A172 (cell line): ENCODE data around the gene NOXO1. TPM values are rescaled to one million over a fixed set of nuclear protein-coding genes. Genes with fewer than 3 reads are reported as not detected.
A peak's percentile ranks its signal among the peaks of the same experiment; 100 is the strongest.

Experiments used
- DNase-seq: peaks from one replicate; pipeline ENCODE4 v3.0.0-alpha.2; 2015; ENCODE audit warnings: low spot score
- total RNA-seq: library from RNA; depleted of rRNA; stranded (reverse); fragments of >200 nt; shearing (Covaris generic); gene quantifications from 2 replicates; pipeline ENCODE4 v1.2.3, GENCODE V29; 2014; rRNA removed

Gene NOXO1, protein sequence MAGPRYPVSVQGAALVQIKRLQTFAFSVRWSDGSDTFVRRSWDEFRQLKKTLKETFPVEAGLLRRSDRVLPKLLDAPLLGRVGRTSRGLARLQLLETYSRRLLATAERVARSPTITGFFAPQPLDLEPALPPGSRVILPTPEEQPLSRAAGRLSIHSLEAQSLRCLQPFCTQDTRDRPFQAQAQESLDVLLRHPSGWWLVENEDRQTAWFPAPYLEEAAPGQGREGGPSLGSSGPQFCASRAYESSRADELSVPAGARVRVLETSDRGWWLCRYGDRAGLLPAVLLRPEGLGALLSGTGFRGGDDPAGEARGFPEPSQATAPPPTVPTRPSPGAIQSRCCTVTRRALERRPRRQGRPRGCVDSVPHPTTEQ
- total RNA-seq: 0.19 TPM in 1 of 2 replicates, not detected in the other

- no peak for DNase-seq
Observed at GRCh38 chr16:1981398-1981836, at the start of gene NOXO1. Gene NOXO1, minus strand, starts transcription at chr16:1981469. Its CDS starts 290 bp downstream, at chr16:1981179.

DNA sequence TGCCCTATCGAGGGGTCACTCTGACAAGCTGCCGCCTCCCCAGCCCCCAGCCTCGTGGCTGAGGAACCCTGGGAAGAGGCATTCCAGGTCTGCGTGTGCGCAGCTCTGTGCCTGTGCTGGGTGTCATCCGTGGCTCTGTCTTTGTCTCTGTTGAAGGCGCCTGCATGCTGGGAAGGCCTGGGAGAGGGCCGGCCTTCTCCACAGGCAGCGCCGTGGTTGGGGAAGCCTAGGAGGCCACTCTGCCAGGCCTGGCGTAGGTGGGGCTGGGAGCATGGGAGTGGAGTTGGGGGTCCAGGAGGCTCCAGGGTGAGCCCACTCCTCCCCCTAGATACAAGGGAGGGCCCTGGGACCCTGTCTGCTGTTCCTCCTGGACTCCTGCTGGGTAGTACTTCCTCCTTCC, 48.8 kb upstream of the NOXO1 start:
- DNase-seq: no peak

DNA sequence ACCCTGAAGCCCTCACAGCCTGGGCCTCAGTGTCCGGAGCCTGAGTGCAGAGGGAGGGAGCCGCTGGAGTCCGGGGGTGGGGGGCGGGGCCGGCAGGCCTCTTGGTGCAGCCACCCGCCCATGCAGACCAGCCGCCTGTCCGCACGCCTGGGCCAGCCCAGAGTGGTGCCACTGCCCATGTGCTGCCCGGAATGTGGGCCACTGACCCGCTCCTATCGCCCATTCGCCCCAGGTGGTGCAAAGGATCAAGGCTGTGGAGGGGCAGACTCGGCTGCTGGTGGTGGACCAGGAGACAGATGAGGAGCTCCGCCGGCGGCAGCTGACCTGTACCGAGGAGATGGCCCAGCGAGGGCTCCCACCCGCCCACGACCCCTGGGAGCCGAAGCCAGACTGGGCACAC, 48.1 kb upstream of the NOXO1 start:
- no peak for DNase-seq

- DNase-seq: no peak
Observed at GRCh38 chr16:2028620-2029220, 47.5 kb upstream of the NOXO1 start.

- no peak for DNase-seq
Observed at GRCh38 chr16:2028146-2028545, 46.9 kb upstream of the NOXO1 start.

DNA sequence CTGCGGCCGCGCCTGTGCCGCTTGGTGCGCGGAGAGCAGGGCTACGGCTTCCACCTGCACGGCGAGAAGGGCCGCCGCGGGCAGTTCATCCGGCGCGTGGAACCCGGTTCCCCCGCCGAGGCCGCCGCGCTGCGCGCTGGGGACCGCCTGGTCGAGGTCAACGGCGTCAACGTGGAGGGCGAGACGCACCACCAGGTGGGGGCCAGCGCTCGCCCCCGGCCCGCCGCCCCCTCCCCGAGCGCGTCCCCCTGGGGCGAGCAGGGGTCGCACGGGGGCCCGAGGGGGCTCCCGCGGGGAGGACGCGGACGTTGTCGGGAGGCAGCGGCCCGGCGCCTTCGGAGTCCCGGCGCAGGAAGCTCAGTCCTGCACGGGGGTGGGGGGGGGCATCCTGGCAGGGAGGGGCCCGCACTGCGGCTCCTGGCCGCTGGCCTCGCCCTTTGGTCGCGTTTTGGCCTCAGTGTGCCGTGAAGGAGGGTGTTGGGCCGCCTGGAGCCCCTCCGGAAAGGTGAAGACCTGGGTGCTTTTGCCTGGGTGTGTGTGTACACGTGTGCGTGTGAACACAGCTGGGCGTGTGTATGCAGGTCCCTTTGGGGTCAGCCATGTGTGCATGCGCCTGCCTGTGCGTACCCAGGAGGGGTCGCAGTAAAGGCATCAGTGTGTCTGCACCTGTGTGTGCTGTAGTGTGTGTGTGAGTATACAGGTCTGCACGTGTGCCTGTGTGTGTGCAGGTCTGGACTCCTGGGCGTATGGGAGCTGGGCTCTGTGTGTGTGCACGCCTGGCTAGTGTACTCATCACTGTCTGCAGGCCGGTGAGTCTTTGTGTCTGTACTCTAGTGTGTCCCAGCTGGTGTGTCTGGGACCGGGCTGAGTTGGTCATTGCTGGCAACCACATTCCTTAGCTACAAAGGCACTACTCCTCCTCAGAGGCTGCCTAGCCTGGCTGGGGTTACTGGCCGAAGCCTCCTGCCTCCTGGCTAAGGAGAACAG, 46.0 kb upstream of the NOXO1 start:
- DNase-seq: no peak

GRCh38 chr16:2026461-2027023, 45.3 kb upstream of the NOXO1 start, which contains the start of gene NHERF2:
Gene NHERF2, plus strand, starts transcription at chr16:2026902. Its CDS starts 104 bp downstream, at chr16:2027006.
- no peak for DNase-seq

- no peak for DNase-seq
Observed at GRCh38 chr16:2025878-2026460, 44.7 kb upstream of the NOXO1 start.

DNA sequence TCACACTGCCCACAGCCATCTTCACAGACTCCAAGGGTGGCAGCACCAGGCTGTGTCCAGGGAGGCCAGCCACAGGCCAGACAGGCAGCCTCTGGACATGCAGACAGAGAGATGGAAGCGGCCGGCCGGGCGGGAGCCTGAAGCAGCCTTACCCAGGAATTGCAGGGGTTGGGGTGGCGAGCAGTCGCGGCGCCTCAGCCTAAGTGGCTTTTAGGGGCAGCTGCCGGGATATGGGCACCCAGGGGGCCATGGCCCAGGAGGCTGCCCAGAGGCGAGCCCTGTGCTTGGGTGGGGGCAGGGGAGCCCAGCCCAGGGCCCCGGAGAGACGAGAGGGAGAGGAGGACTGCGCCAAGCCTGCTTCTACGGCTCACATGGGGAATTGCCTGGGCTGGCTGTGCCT, 44.0 kb upstream of the NOXO1 start:
- DNase-seq: no peak

DNA sequence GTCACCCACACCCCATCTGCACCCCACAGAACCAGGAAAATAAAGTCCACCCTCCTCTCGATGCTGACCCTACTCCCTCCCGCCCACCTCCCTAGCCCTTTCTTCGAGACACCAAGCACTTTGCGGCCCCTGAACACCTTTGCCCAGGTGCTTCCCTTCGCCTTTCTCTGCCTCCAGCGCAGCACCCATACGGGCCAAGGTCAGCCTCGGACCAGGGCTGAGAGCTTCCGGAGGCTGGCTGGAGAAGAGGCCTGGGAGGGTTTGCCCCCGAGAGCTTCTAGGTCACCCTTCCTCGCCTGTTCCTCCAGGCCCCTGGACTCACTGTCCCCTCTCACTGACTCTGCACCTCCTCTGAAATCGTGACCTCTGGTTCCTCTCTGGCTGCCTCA, 42.8 kb upstream of the NOXO1 start:
- DNase-seq: no peak

GRCh38 chr16:2023092-2024031, 42.1 kb upstream of the NOXO1 start:
- DNase-seq: peak; percentile 90

- no peak for DNase-seq
Observed at GRCh38 chr16:2022723-2023091, 41.4 kb upstream of the NOXO1 start.

GRCh38 chr16:2019921-2020831, 38.9 kb upstream of the NOXO1 start:
- no peak for DNase-seq

GRCh38 chr16:2019518-2019920, 38.2 kb upstream of the NOXO1 start, which contains the start of gene NPW:
Gene NPW, plus strand, starts transcription at chr16:2019785.
- DNase-seq: no peak

- no peak for DNase-seq
Observed at GRCh38 chr16:2016407-2016922, 35.2 kb upstream of the NOXO1 start.

- no peak for DNase-seq
Observed at GRCh38 chr16:2015947-2016208, 34.6 kb upstream of the NOXO1 start.

GRCh38 chr16:2015117-2015946, 34.1 kb upstream of the NOXO1 start:
- DNase-seq: peak; percentile 92

DNA sequence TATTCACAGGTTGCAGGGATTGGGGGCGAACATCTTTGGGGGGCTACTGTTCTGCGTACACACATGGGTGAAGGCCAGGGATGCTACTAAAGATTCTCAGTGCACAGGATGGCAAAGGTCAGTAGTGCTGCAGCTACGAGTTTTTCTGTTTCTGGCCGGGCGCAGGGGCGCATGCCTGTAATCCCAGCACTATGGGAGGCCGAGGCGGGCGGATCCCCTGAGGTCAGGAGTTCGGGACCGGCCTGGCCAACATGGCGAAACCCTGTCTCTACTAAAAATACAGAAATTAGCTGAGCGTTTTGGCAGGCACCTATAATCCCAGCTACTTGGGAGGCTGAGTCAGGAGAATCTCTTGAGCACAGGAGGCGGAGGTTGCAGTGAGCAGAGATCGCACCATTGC, 32.3 kb upstream of the NOXO1 start:
- DNase-seq: no peak
